SK-N-SH treated with all-trans-retinoic acid at 6 μM for 48 hours (cell line): ENCODE data around the gene GLRX2.

ENCODE experiments used
- ATAC-seq: fragments of 200-7000 bp; cut with Tn5 transposase; 3 replicates; pipeline ENCODE4 v1.9.1; 2020; ENCODE audit warnings: mild to moderate bottlenecking, moderate library complexity
- ARNTL ChIP-seq: fragments of 450-650 bp; formaldehyde crosslinking; IDR thresholded peaks from 2 replicates; pipeline ENCODE4 v1.5.0; 2020; ENCODE audit warnings: low read depth, mild to moderate bottlenecking, moderate library complexity, borderline replicate concordance
- CREB5 ChIP-seq: fragments of 250-450 bp; sonication (Bioruptor Pico); IDR thresholded peaks from 2 replicates; pipeline ENCODE4 v1.5.1; 2020; ENCODE audit warnings: low read depth, mild to moderate bottlenecking, moderate library complexity
- CSRNP3 ChIP-seq: fragments of 250-450 bp; sonication (Bioruptor Pico); IDR thresholded peaks from 2 replicates; pipeline ENCODE4 v1.5.1; 2021; ENCODE audit warnings: mild to moderate bottlenecking, moderate library complexity
- ESRRG ChIP-seq: fragments of 250-450 bp; sonication (Bioruptor Pico); IDR thresholded peaks from 2 replicates; pipeline ENCODE4 v1.6.1; 2021; ENCODE audit warnings: mild to moderate bottlenecking
- GLIS3 ChIP-seq: fragments of 250-450 bp; sonication (Bioruptor Pico); IDR thresholded peaks from 2 replicates; pipeline ENCODE4 v1.5.0; 2020; ENCODE audit warnings: mild to moderate bottlenecking, moderate library complexity
- ISL1 ChIP-seq: fragments of 250-450 bp; sonication (Bioruptor Pico); IDR thresholded peaks from 2 replicates; pipeline ENCODE4 v2.1.2; 2022; ENCODE audit warnings: mild to moderate bottlenecking, moderate library complexity
- OSR1 ChIP-seq: fragments of 250-450 bp; sonication (Bioruptor Pico); IDR thresholded peaks from 2 replicates; pipeline ENCODE4 v1.8.0; 2022; ENCODE audit warnings: moderate library complexity, mild to moderate bottlenecking, inconsistent platforms
- PATZ1 ChIP-seq: fragments of 250-450 bp; sonication (Bioruptor Pico); IDR thresholded peaks from 2 replicates; pipeline ENCODE4 v1.8.0; 2020; ENCODE audit warnings: mild to moderate bottlenecking, moderate library complexity, borderline replicate concordance
- POU6F1 ChIP-seq: fragments of 250-450 bp; sonication (Bioruptor Pico); IDR thresholded peaks from 2 replicates; pipeline ENCODE4 v1.8.0; 2021; ENCODE audit warnings: low read depth, mild to moderate bottlenecking, moderate library complexity, borderline replicate concordance
- PPARA ChIP-seq: fragments of 250-450 bp; sonication (Bioruptor Pico); IDR thresholded peaks from 2 replicates; pipeline ENCODE4 v1.5.0; 2020; ENCODE audit warnings: mild to moderate bottlenecking, borderline replicate concordance
- RARB ChIP-seq: fragments of 250-450 bp; sonication (Bioruptor Pico); IDR thresholded peaks from 2 replicates; pipeline ENCODE4 v1.8.0; 2021; ENCODE audit warnings: mild to moderate bottlenecking, moderate library complexity
- SNAI2 ChIP-seq: fragments of 250-450 bp; sonication (Bioruptor Pico); IDR thresholded peaks from 2 replicates; pipeline ENCODE4 v1.5.0; 2020; ENCODE audit warnings: mild to moderate bottlenecking, moderate library complexity
- TCF4 ChIP-seq: fragments of 250-450 bp; sonication (Bioruptor Pico); IDR thresholded peaks from 2 replicates; pipeline ENCODE4 v1.8.0; 2021; ENCODE audit warnings: mild to moderate bottlenecking, moderate library complexity, borderline replicate concordance
- TOX ChIP-seq: fragments of 250-450 bp; sonication (Bioruptor Pico); IDR thresholded peaks from 2 replicates; pipeline ENCODE4 v1.8.0; 2021; ENCODE audit warnings: mild to moderate bottlenecking, moderate library complexity, borderline replicate concordance
- TSHZ2 ChIP-seq: fragments of 250-450 bp; sonication (Bioruptor Pico); IDR thresholded peaks from 2 replicates; pipeline ENCODE4 v1.5.0; 2020; ENCODE audit warnings: mild to moderate bottlenecking, moderate library complexity
- ZC3H10 ChIP-seq: fragments of 250-450 bp; sonication (Bioruptor Pico); IDR thresholded peaks from 2 replicates; pipeline ENCODE4 v1.5.1; 2021; ENCODE audit warnings: mild to moderate bottlenecking, moderate library complexity
- ZFP3 ChIP-seq: fragments of 250-450 bp; sonication (Bioruptor Pico); IDR thresholded peaks from 2 replicates; pipeline ENCODE4 v1.5.0; 2020; ENCODE audit warnings: mild to moderate bottlenecking, moderate library complexity
- ZFP30 ChIP-seq: fragments of 450-650 bp; formaldehyde crosslinking; IDR thresholded peaks from 2 replicates; pipeline ENCODE4 v1.5.0; 2022; ENCODE audit warnings: mild to moderate bottlenecking, moderate library complexity
- ZNF565 ChIP-seq: fragments of 450-650 bp; formaldehyde crosslinking; conservative IDR thresholded peaks from 2 replicates; pipeline ENCODE4 v1.5.0; 2020; ENCODE audit warnings: low read depth, mild to moderate bottlenecking, moderate library complexity
- ZNF70 ChIP-seq: fragments of 450-650 bp; formaldehyde crosslinking; IDR thresholded peaks from 2 replicates; pipeline ENCODE4 v1.5.0; 2020; ENCODE audit warnings: mild to moderate bottlenecking, moderate library complexity
- ZNF8 ChIP-seq: fragments of 450-650 bp; formaldehyde crosslinking; IDR thresholded peaks from 2 replicates; pipeline ENCODE4 v1.5.0; 2020; ENCODE audit warnings: mild to moderate bottlenecking, moderate library complexity

The GLRX2 gene

GRCh38 chr1:193125369-193125768 is 20.2 kb upstream of the GLRX2 start:
- no peak for ATAC-seq
- no peak for TF ChIP-seq ZFP30
- no peak for TF ChIP-seq SNAI2 (CRISPR knock-in tag)
- TF ChIP-seq TSHZ2 (CRISPR knock-in tag) = no peak
- no peak for TF ChIP-seq TCF4 (CRISPR knock-in tag)
- no peak for TF ChIP-seq ZFP3
- no peak for TF ChIP-seq CREB5 (CRISPR knock-in tag)
- no peak for TF ChIP-seq PPARA (CRISPR knock-in tag)
- TF ChIP-seq POU6F1 (CRISPR knock-in tag) = no peak
- TF ChIP-seq RARB (CRISPR knock-in tag) = no peak
- TF ChIP-seq ZNF565 = no peak
- TF ChIP-seq ESRRG (CRISPR knock-in tag) = no peak
- no peak for TF ChIP-seq GLIS3
- no peak for TF ChIP-seq ARNTL (CRISPR knock-in tag)
- TF ChIP-seq PATZ1 = no peak
- no peak for TF ChIP-seq ISL1 (CRISPR knock-in tag)
- no peak for TF ChIP-seq TOX (CRISPR knock-in tag)
- TF ChIP-seq ZNF8 (CRISPR knock-in tag) = no peak
- TF ChIP-seq CSRNP3 = no peak
- no peak for TF ChIP-seq ZC3H10
- no peak for TF ChIP-seq ZNF70 (CRISPR knock-in tag)

- TF ChIP-seq ARNTL (CRISPR knock-in tag) (no peak), POU6F1 (CRISPR knock-in tag) (no peak), ISL1 (CRISPR knock-in tag) (no peak), GLIS3 (no peak), PATZ1 (no peak), OSR1 (CRISPR knock-in tag) (no peak), RARB (CRISPR knock-in tag) (no peak)
These were observed 18.5 kb upstream of the GLRX2 start for GRCh38 chr1:193123751-193124150.

More at GRCh38 chr1:193123751-193124150, 18.5 kb upstream of the GLRX2 start:
- no peak for ATAC-seq
